K562 (cell line): ENCODE results near the gene B2M. TPM values are rescaled to one million over a fixed set of nuclear protein-coding genes. Genes with fewer than 3 reads are reported as not detected.

Experiments used
- NCOA1 ChIP-seq: fragments of 450-650 bp; IDR thresholded peaks from 2 replicates; pipeline ENCODE4 v1.6.1; 2016; ENCODE audit warnings: low read depth
- PHTF2 ChIP-seq: fragments of 250-450 bp; sonication (Bioruptor Pico); IDR thresholded peaks from 2 replicates; pipeline ENCODE4 v1.5.0; 2021; ENCODE audit warnings: mild to moderate bottlenecking
- ZBTB40 ChIP-seq, 2 experiments: fragments of 450-650 bp in 1 of 2; sonication (generic) in 1 of 2; formaldehyde crosslinking in 1 of 2; IDR thresholded peaks; 2 replicates each; pipeline versions ENCODE4 v1.7.1 to v1.9.0; 2016 to 2022; ENCODE audit warnings: inconsistent platforms in 1 of 2, mild to moderate bottlenecking in 1 of 2, missing genetic modification reagents in 1 of 2
- polyA plus RNA-seq, 8 experiments: library from polyadenylated mRNA; depleted of rRNA in 4 of 8; stranded (reverse) in 5 of 8; unstranded in 3 of 8; fragments of >200 nt; fragmentation: Nextera tagmentation in 2 of 8; fragmentation: Illumina TruSeq in 1 of 8; extraction: Ambion mirVana in 2 of 8; extraction: Trizol in 1 of 8; gene quantifications; 2 replicates each; pipeline versions ENCODE4 v1.2.1 to v1.2.3, GENCODE V29; 2011 to 2014; ENCODE audit warnings: inconsistent platforms in 1 of 8, missing spikeins in 1 of 8
- total RNA-seq, 7 experiments: library from RNA; depleted of rRNA in 6 of 7; stranded (reverse); fragments of >200 nt in 6 of 7; fragmentation: Illumina TruSeq in 2 of 7; extraction: Trizol in 2 of 7; gene quantifications; 2 replicates each; pipeline versions ENCODE4 v1.2.1 to v1.2.3, GENCODE V29; 2011 to 2021; ENCODE audit warnings: low replicate concordance in 1 of 7
- TF ChIP-seq, protein P1 (sequence below), 3 experiments: fragments of 200-800 bp in 1 of 3; fragments of 250-450 bp in 1 of 3; fragments of 450-650 bp in 1 of 3; sonication (Bioruptor Pico) in 1 of 3; sonication (Bioruptor generic) in 1 of 3; formaldehyde crosslinking in 1 of 3; IDR thresholded peaks; 2 replicates each; pipeline versions ENCODE4 v1.6.1 to v1.8.0; 2016 to 2022; ENCODE audit warnings: mild to moderate bottlenecking in 2 of 3, missing genetic modification characterization in 2 of 3, missing compliant biosample characterization in 1 of 3, moderate library complexity in 1 of 3

Gene B2M
- total and polyA plus RNA-seq, 9 of the 15 experiments (the other 6 are each of a cell fraction or from before 2014, with no cell fraction given) = 460 to 3,138 (median 1,032) TPM

DNA sequence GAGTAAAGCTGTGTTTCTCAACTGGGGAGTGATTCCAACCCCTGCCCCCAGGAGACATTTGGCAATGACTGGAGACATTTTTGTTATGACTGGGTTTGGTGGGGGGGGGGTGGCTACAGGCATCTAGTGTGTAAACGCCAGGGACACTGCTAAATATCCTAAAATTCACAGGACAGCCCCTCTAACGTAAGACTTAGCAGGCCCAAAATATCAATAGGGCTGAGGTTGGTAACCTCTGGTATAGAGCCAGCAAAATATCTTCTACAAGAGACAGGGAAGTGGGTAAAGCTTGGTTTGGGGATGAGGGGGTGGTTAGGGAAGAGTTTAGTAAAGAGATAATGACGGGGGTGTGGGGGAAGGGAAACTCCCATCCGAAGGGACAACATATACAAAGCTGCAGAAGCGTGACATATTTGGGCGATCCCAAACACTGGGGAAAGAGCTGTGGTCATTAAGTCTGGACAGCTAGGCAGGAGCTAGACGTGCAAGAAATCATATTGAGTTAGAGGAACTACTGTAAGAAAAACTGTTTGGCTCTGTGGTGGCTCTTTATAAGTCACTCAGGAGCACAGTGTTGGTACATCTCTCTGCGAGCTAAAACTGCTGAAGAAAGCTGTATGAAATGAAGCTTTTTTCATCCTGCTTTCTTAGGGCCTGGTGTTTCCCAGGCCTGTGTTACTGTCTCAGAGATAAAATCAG lies 24.3 kb downstream of the B2M start (continued):
- TF ChIP-seq, protein P1, sequence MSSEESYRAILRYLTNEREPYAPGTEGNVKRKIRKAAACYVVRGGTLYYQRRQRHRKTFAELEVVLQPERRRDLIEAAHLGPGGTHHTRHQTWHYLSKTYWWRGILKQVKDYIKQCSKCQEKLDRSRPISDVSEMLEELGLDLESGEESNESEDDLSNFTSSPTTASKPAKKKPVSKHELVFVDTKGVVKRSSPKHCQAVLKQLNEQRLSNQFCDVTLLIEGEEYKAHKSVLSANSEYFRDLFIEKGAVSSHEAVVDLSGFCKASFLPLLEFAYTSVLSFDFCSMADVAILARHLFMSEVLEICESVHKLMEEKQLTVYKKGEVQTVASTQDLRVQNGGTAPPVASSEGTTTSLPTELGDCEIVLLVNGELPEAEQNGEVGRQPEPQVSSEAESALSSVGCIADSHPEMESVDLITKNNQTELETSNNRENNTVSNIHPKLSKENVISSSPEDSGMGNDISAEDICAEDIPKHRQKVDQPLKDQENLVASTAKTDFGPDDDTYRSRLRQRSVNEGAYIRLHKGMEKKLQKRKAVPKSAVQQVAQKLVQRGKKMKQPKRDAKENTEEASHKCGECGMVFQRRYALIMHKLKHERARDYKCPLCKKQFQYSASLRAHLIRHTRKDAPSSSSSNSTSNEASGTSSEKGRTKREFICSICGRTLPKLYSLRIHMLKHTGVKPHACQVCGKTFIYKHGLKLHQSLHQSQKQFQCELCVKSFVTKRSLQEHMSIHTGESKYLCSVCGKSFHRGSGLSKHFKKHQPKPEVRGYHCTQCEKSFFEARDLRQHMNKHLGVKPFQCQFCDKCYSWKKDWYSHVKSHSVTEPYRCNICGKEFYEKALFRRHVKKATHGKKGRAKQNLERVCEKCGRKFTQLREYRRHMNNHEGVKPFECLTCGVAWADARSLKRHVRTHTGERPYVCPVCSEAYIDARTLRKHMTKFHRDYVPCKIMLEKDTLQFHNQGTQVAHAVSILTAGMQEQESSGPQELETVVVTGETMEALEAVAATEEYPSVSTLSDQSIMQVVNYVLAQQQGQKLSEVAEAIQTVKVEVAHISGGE (CRISPR knock-in tag; IDR thresholded peaks at IDR 0.05) = no peak
- TF ChIP-seq ZBTB40 (IDR thresholded peaks at IDR 0.05) = 0 out of 2 replicates have a peak, but pooled peaks have one; percentile 30
- TF ChIP-seq ZBTB40 (CRISPR knock-in tag; IDR thresholded peaks at IDR 0.05) = no peak
- TF ChIP-seq NCOA1 = 0 out of 2 replicates have a peak, but pooled peaks have one; percentile 51
- no peak for TF ChIP-seq PHTF2 (CRISPR knock-in tag)
